Measurements from ENCODE around the gene MBD6.

- TF ChIP-seq, protein P1, sequence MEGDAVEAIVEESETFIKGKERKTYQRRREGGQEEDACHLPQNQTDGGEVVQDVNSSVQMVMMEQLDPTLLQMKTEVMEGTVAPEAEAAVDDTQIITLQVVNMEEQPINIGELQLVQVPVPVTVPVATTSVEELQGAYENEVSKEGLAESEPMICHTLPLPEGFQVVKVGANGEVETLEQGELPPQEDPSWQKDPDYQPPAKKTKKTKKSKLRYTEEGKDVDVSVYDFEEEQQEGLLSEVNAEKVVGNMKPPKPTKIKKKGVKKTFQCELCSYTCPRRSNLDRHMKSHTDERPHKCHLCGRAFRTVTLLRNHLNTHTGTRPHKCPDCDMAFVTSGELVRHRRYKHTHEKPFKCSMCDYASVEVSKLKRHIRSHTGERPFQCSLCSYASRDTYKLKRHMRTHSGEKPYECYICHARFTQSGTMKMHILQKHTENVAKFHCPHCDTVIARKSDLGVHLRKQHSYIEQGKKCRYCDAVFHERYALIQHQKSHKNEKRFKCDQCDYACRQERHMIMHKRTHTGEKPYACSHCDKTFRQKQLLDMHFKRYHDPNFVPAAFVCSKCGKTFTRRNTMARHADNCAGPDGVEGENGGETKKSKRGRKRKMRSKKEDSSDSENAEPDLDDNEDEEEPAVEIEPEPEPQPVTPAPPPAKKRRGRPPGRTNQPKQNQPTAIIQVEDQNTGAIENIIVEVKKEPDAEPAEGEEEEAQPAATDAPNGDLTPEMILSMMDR (IDR thresholded peaks at IDR 0.05) = peak; percentile 13
- no peak for TF ChIP-seq EZH2 (IDR thresholded peaks at IDR 0.05)
- TF ChIP-seq EZH2phosphoT487 (IDR thresholded peaks at IDR 0.05) = no peak
Observed at GRCh38 chr12:57498132-57498502, 24.5 kb upstream of the MBD6 start.

Data from neural progenitor cell (in vitro differentiated cells).